CD1c-positive myeloid dendritic cell (primary cell): ENCODE data around the gene PXDN.
"Not testable (repeated sequence)": the region's sequence is repeated elsewhere in the genome, so short reads cannot be mapped to it uniquely, and the experiment has no call there.

Experiments
- DNase-seq: peaks from one replicate; pipeline ENCODE4 v3.0.0-alpha.2; 2016; ENCODE audit errors: extremely low spot score

The PXDN gene

GRCh38 chr2:1631292-1632001 is 112.9 kb downstream of the PXDN start:
- DNase-seq, result no peak

GRCh38 chr2:1628893-1629292 is 115.4 kb downstream of the PXDN start:
- DNase-seq, result no peak

- DNase-seq, result no peak
These were observed 116.5 kb downstream of the PXDN start for GRCh38 chr2:1627628-1628381.

GRCh38 chr2:1626271-1626681 is 118.0 kb downstream of the PXDN start:
- no peak for DNase-seq

- no peak for DNase-seq
These were observed 118.9 kb downstream of the PXDN start for GRCh38 chr2:1625281-1626001.

- no peak for DNase-seq
These were observed 120.3 kb downstream of the PXDN start for GRCh38 chr2:1623906-1624445.

- DNase-seq, result no peak
These were observed 121.7 kb downstream of the PXDN start for GRCh38 chr2:1622521-1623200.

- DNase-seq, result not testable (repeated sequence)
These were observed 122.3 kb downstream of the PXDN start for GRCh38 chr2:1621976-1622375.

- DNase-seq, result no peak
These were observed 122.8 kb downstream of the PXDN start for GRCh38 chr2:1621501-1621900.

- DNase-seq, result no peak
These were observed 123.3 kb downstream of the PXDN start for GRCh38 chr2:1621041-1621440.

GRCh38 chr2:1620081-1620480 is 124.2 kb downstream of the PXDN start:
- no peak for DNase-seq

- DNase-seq, result no peak
These were observed 124.8 kb downstream of the PXDN start for GRCh38 chr2:1619556-1619955.

- DNase-seq, result no peak
These were observed 125.3 kb downstream of the PXDN start for GRCh38 chr2:1618974-1619373.

- no peak for DNase-seq
These were observed 125.9 kb downstream of the PXDN start for GRCh38 chr2:1618191-1618961.

- no peak for DNase-seq
These were observed 126.8 kb downstream of the PXDN start for GRCh38 chr2:1617425-1618021.

- no peak for DNase-seq
These were observed 129.8 kb downstream of the PXDN start for GRCh38 chr2:1614564-1614963.

GRCh38 chr2:1613731-1614354 is 130.5 kb downstream of the PXDN start:
- no peak for DNase-seq

- no peak for DNase-seq
These were observed 131.3 kb downstream of the PXDN start for GRCh38 chr2:1613078-1613445.

GRCh38 chr2:1612391-1613077 is 131.8 kb downstream of the PXDN start:
- no peak for DNase-seq

GRCh38 chr2:1611886-1612285 is 132.4 kb downstream of the PXDN start:
- no peak for DNase-seq
